Midbrain (tissue), 1 donor: ENCODE data around the gene PARD3B.
A peak's percentile ranks its signal among the peaks of the same experiment; 100 is the strongest.

Source experiments
- DNase-seq: peaks from one replicate; lab custom pipeline; 2025; lab: John Stamatoyannopoulos, UW

PARD3B gene

DNA sequence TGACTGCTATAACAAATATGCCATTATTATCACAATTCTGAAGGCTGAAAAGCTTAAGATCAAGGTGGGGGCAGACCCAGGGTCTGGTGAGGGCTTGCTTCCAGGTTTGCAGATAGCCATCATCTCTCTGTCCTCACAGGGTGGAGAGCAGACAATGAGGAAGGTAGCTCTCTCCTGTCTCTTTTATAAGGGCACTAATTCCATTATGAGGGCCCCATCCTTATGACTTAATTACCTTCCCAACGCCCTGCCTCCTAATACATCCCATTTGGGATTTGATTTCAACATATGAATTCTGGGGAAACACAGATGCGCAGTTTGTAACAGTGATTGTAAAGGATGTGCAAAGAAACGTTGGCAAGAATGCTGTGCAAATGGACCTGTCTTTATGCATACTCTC lies 44.8 kb downstream of the PARD3B start:
- DNase-seq, result no peak

DNA sequence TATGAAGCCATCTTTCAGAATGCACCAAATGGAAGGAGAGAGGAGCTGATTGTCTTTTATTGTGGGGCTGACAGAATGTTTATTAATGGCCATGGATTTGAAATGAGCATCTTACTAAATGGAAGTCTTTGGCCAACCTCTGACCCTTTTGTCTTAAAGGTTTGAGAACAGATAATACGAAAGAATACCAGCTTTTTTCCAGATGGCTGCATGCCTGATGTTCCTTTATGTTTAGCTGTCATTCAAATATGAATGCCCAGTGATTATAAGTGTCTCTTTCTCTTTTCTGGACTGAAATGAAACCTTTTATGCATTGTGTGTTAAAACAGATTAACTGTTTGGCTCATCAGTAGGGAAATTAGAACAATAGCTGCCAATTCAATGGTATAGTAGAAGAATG lies 46.0 kb downstream of the PARD3B start:
- no peak for DNase-seq

DNA sequence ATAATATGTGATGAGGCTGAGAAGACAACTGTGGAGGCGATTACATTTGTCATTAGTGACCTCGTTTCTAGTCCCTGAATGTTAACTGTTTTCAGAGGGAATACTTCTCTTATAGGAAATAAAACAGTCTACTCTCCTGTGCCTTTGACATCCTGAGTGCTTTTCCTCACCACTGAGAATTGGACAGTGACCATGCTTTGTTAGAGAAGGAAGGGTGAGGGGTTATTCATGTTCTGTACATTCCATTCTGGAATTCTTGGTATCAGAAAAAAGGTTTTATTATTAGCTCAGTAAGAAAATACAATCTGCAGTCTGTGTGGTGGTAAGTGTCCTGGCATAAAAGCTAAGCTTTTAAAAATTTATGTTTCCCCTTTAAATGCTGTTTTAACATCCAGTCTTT lies 58.8 kb downstream of the PARD3B start:
- no peak for DNase-seq

DNA sequence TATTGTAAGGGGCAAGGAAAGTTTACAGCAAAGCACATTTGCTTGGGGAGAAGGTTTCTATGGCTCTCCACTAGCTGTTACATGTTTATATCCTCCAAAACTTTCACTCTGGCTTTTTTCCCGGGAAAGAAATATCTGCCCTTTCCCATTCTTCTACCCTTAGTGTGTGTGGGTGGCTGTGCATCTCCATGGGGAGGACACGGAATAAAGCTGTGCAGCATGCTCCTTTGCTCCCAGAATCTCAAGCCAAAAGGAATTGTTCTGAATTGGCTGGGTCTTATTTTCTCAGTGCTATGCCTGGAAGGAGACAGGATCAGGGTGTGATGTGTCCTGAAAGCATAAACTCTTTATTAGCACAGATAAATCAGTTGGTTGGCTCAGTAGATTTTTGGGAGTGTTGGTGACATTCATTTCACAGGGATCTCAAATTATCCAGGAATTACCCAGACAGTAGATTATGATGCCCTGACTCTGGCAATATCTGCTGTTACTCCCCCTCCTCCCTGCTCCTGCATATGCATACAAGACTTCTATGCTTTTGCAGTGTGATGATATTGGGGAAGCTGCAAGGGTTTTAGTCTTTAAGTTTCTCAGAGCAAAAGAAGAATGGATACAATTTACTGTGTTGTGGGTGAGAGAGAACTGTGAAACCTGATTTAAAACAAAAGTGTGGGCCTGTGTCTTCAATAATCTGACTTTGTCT lies 63.1 kb downstream of the PARD3B start:
- DNase-seq, result peak; percentile 57

DNA sequence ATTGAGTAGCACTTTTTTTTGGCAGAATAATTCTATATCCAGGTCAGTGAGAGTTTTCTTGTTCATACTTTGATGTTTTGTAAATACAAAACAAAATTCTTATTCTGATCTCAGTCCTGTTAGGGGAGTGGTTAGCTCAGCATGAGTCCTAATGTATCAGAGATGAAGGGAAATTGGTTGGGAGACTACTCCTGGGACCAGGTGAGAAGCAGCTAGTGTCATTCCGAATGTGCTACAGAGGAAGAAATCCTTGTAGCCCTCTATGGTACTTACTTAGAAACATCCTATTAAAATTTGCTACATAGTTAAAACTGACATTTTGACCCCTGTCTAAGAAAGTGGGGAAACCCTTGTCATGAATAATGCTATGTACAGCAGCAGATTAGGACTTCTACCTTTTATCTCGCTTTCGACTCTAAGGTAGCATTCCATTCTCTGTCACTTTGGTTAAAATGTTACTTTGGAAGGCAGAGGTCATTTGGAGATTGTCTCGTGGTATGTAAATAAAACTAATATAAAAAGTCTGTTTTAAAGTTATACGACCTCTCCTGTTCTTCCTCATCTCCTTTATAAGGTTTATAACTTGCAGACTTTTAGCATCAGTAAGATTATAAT lies 65.8 kb downstream of the PARD3B start:
- no peak for DNase-seq

DNA sequence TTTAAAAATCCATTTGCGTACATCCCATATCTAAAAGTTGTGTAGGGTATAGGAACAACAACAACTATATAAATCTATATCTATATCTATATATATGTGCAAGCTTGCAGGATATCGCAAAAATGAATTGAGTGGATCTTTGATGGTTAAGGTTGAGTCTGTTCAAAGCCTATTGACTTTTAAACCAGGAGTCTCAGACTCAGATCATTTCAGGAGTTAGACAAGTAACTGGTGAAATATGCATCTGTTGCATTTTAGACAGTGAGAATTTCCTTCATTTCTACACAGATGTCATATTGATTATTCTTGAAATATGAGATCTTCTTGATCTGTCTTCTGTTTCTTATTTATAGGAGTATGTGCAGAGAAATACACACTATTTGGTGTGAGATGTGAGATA lies 66.5 kb downstream of the PARD3B start:
- DNase-seq, result no peak

DNA sequence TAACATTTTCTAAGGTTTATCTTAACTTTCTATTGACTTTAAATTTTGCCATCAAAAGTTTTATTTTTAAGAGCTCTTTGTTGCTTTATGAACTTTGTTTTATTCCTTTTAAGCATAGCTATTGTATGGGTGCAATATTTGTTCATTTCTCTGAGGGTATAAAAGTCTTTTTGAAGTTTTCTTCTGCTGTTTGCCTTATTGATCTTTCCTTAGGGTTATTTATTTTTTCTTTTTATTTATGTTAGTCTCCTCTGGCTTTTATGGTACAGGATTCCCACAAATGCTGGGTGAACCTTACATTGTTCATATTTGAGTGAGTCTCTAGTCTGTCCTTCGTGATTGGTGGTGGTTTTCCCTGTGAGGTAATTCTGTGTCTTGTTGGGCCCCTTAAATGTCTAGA lies 68.4 kb downstream of the PARD3B start:
- no peak for DNase-seq

DNA sequence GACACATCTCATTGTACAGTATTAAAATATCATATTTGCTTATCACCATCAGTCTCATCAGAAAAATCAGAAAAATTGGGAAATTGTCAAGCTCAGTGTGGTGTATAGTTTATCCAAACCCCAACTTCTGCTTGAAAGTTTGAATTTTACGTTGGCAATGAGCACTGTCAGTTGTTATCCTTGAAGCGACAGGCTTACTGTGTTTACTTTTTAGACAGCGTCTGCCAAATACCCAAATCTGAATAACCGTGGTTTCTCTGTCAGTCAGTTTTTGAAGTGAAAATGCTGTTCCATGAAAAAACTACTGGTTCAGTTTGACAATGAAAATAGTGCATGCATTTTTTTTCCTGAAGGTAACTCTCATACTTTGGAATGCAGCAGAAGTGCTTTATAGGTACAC lies 70.2 kb downstream of the PARD3B start:
- DNase-seq, result no peak

DNA sequence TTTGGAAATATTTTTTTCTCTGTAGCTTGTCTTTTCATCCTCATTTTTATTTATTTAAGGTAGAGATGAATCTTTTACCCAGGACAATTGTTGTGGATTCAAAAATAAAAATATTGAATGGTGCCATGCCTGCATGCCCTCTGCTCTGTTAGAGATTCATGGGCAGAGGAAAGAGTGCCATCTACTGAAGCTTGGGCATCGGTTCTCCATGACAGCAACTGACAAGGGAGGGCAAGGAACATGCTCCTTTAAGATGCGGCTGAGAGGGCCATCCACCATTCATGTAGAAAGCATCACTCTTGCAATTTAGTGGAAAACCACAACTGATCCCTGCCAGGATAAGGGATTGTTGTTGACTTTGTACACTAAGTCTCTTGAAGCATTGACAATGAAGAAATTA lies 79.9 kb downstream of the PARD3B start:
- peak; percentile 71 for DNase-seq

DNA sequence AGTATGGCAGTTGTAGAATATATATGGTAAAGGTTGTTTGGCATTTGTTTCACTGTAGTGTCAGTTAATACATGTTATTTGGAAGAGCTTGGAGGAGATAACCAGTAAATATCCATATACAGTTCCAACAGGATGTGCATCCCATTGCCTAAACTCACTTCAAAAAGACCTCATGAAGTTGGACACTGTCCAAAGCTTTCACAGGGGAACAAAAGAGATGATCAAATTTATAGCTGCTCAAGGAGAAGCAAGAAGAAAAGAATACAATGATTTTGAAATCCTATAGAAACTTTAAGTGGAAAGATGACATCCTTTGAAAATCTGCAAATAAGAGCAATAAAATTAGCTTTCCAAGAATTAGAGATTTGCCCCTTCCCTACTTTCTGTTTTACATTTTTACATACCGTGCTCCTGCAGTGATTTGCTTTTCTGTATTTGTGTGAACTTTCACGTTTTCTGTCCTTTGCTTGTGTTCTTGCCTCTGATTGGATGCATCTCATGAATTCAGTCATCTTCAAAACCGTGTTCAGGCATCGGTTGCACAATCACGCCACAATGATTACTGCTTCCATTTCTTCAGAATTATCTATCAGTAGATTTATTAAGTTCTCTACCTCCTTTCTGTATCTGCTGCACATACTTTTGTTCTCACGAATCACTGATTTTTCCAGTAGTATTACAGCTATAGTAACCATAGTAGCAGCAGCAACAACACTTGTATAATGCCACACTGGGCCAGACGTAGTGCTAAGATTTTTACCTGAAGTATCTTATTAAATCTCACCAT lies 83.8 kb downstream of the PARD3B start:
- DNase-seq, result no peak

DNA sequence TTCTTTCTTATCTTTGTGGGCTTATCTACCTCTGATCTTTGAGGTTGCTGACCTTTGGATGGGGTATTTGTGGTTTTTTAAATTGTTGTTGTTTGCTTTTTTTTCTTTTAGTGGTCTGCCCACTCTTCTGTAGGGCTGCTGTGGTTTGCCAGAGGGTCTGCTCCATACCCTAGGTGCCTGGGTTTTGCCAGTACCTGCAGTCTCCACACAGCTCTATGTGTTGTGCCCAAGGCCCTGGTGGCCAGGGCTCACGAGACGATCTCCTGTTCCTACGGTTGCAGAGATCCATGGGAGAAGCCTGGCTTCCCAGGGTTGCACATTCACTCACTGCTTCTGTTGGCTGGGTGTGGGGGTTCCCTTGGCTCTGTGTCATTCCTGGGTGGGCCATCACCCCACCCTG lies 87.1 kb downstream of the PARD3B start:
- DNase-seq, result no peak

DNA sequence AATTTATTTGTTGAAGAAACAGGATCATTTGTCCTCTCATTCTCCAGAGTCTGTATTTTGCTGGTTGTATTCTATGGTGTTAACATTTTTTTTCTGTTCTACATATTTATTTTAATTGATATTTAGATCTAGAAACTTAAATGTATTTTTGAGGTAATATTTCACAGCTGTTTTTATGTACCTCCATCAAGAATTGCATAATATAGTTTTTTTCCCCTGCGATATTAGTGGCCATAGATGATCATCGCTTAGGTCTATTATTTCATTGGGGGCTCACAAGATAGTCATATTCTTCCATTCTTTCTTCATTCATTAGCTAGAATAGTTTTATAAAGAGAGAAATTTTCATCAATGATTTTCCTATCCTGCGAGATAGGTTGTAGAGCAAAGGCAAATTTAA lies 89.3 kb downstream of the PARD3B start:
- DNase-seq, result no peak

DNA sequence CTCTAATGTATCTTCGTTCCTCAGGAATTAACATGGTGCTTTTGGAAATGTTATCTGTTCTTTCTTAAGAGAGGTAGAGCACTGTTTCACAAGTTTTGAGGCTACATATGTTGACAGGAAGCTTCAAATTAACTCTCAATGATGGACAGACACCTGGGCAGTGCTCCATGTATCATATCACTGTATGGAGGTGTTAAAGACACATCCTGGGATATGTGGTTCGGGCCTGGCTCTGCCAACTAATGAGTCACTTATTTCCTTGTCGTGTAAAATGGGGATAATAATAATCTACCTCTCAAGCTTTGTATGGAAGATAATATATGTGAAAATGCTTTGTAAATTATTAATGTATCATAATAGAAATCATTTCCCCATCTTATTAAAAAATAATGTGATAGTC lies 90.2 kb downstream of the PARD3B start:
- DNase-seq, result no peak

DNA sequence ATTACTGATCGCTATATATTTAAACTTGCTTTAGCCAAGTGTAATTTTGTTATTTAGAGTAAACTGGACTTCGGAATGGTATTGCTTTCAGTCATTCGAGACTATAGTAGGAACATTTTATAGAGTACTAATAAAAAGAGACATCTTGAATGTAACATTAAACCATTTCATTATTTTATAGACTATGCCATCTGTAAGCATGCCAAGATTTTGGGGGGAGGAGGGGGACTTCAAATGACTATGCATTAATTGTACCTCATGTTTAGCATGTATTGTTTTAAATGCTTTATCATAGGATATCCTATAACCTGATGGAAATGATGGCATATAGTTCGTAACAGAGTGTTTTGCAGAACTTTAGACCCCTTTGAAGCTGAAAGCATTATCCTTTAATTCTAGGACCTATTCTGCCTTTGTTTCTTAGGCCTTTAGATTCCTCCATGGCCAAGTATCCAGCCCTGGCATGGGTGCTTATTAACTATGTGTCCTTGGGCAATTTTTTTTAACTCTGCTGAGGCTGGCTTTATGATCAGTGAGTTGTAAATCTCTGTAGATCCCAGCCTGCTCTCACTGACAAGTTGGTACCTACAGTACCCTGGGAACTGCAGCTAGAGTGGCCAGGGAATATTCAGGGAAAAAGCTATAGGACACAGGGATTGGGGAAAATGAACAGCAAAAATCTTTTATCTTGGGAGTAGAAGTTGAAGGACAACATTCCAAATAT lies 93.4 kb downstream of the PARD3B start:
- no peak for DNase-seq

DNA sequence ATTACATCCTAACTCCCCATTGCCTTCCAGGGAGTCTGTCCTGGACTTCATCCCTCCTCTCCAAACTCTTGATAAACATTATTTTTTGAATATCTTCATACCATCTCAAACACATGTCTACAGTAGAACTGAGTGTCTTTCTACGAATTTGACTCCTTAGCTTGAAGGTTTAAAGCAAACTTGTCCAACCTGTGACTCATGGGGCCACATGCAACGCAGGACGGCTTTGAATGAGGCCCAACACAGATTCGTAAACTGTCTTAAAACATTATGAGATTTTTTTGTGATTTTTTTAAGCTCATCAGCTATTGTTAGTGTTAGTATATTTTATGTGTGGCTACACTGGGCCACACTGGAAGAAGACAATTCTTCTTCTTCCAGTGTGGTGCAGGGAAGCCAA lies 98.1 kb downstream of the PARD3B start:
- DNase-seq, result no peak

DNA sequence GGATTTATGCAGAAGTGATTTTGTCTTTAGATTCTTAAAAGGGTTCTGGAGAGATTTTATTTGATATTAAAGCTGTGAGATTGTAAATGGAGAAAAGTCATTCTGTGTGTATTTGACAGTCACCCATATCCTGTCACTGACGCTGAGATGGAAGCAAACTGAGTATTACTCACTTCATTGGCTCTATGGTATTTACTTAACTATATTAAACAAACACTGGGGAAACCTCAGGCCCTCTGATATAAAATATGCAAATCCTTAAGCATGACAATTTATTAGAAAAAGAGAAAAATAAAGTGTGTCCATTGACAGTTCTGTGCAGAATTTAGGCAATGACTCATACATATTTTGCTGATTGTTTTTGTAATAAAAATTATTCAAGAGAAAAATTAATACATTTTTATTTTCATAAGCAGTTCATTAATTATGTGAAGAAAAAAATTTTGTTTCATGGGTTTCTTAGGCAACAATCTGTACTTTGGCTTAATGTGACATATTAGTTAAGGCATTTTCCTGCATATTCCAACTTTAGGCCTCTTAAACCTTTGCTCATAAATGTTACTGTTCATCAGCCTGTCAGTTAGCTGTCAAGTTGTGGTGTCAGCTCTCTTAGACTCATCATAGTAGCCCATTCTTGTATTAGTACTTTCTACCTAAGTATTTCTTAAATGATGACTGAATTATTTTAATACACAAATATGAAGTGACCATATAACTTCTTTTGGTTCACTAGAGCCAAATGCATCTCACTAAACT lies 99.9 kb downstream of the PARD3B start:
- DNase-seq, result no peak

DNA sequence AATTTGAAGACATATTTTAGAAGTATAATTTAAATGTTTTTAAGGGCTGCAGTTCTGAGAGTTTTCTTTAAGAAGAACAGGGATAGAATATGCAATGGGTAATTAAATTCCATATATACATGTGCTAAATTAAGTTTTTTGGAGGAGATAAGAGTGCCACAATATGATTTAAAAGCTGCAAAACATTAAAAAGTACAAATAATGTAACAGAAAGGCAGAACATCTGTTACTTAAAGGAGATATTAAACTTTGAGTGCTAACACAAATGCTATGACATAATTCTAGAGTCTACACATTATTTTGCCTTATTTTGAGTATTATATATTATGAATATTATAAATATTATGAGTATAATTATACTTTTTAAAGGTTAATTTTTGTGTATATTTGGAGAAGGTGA lies 102.4 kb downstream of the PARD3B start:
- no peak for DNase-seq

DNA sequence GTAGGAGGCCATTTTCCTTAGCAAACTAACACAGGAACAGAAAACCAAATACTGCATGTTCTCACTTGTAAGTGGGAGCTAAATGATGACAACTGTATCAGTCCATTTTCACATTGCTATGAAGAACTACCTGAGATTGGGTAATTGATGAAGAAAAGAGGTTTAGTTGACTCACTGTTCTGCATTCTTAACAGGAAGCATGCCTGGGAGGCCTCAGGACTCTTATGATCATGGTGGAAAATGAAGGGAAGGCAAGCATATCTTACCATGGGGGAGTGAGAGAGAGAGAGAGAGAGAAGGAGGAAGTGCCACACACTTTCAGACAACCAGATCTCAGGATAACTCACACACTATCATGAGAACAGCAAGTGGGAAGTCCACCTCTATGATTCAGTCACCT lies 105.3 kb downstream of the PARD3B start:
- no peak for DNase-seq

DNA sequence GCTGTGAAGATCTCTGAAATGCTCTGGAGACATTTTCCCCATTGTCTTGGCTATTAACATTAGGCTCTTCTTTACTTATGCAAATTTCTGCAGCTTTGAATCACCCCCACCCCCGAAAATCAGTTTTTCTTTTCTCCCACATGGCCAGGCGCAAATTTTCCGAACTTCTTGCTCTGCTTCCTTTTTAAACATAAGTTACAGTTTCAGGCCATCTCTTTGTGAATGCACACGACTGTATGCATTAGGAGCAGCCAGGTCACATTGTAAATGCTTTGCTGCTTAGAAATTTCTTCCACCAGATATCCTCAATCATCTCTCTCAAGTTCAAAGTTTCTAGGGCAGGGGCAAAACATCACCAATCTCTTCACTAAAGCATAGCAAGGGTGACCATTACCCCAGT lies 106.8 kb downstream of the PARD3B start:
- no peak for DNase-seq

DNA sequence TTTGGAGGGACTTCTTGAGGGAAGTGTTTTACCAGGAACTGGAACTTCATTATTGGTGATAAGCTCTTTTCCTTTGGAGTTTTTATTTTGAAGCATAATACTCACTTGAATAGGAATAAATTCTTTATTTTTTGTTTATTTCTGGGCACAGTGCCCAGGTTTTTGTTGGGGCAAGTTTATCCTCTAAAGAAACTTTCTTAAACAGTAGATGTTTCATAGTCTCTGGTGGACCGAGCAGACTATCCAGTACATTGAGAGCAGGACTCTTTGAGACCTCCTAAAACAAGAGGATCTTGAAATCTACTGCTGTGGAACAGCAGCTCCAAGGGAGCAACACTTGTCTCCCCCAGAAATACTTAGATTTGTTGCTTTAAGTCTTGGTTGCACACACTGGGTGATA lies 109.4 kb downstream of the PARD3B start:
- DNase-seq, result no peak

DNA sequence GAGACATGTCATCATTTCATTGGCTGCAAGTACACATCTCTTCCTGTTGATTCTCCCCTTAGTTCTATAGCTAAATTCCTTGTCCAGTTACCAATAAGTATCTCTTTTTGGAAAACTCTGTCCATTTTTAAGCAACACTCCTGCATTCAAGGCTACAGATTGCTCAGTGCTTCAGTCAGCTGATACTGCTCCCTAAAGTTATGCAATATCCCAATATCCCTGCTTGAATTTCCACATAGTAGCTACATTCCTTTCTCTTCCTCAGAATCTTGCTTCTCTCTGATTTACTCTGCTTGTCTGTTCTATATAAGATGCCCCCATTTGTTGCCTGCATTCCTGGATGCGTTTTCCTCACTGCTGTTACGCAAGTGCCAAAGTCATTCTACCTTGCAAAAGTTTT lies 109.8 kb downstream of the PARD3B start:
- no peak for DNase-seq

DNA sequence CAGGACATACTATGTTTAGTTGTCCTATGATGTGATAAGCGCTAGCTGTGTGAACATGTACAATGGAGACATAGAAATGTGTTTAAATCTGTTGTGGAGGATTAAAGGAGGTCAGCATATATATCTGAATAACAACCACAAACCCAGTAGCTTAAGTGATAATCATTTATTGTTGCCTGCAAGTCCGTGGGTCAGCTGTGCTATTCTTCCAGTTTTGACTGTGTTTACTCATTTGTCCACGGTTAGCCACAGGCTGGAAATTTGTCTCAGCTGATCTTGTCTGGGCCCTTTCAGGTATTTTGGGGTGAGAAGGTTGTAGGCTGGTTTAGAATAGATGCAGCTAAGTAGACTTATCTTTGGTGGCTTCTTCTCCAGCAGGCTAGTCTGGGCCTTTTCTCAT lies 110.4 kb downstream of the PARD3B start:
- DNase-seq, result no peak
